Skeletal muscle satellite cell (primary cell): ENCODE data around the gene NPAS2.

Experiments
- H3K27me3 ChIP-seq: 2 replicates; pipeline ENCODE4 v1.7.0; 2013; ENCODE audit warnings: low read length; ENCODE audit not compliant: control insufficient read depth, insufficient read depth
- H3K36me3 ChIP-seq: 2 replicates; pipeline ENCODE4 v1.7.0; 2013; ENCODE audit warnings: mild to moderate bottlenecking, control low read depth, low read length; ENCODE audit not compliant: insufficient read depth
- H3K4me1 ChIP-seq: 2 replicates; pipeline ENCODE4 v1.7.0; 2013; ENCODE audit warnings: low read length; ENCODE audit not compliant: control insufficient read depth, insufficient read depth
- H3K4me2 ChIP-seq: 2 replicates; pipeline ENCODE4 v1.7.0; 2013; ENCODE audit warnings: mild to moderate bottlenecking, low read length
- H3K4me3 ChIP-seq: 2 replicates; pipeline ENCODE4 v1.7.0; 2013; ENCODE audit warnings: low read length
- H3K9ac ChIP-seq: 2 replicates; pipeline ENCODE4 v1.7.0; 2013; ENCODE audit warnings: mild to moderate bottlenecking, low read depth, low read length, moderate library complexity
- H3K9me3 ChIP-seq: replicated peaks from 2 replicates; pipeline ENCODE4 v1.7.0; 2013; ENCODE audit warnings: mild to moderate bottlenecking, control low read depth, low read length

Gene NPAS2

DNA sequence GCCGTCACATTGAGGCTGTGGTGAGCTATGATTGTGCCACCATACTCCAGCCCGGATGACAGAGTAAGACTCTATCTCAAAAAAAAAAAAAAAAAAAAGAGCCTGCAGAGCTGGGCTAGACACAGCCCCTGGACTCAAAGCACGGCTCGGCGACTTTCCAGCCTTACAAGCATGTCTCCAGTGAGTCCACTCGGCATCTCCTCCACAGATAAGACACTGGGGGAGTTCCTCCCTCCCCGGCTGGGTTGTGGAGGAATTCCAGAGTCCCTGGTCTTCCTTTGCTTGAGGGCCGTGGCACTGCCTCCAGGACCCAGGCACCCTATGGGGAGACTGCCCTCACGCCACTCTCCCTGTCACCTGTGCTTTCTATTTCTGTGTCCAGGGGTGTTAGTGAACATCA lies 151.3 kb downstream of the NPAS2 start:
- H3K36me3 ChIP-seq, result peaks cover 19% of the 10 kb centered on the region
- no peaks in the 10 kb centered on the region for H3K27me3 ChIP-seq
- H3K4me1 ChIP-seq, result peaks cover 5% of the 10 kb centered on the region
- no peaks in the 10 kb centered on the region for H3K9me3 ChIP-seq
- no peak overlapping the region for H3K4me2 ChIP-seq
- H3K4me3 ChIP-seq, result no peak overlapping the region
- no peak overlapping the region for H3K9ac ChIP-seq

- no peak overlapping the region for H3K4me2 ChIP-seq
- no peaks in the 10 kb centered on the region for H3K27me3 ChIP-seq
- no peak overlapping the region for H3K9ac ChIP-seq
- H3K4me3 ChIP-seq, result no peak overlapping the region
- H3K36me3 ChIP-seq, result peaks cover 19% of the 10 kb centered on the region
- peaks cover 18% of the 10 kb centered on the region for H3K4me1 ChIP-seq
- H3K9me3 ChIP-seq, result no peaks in the 10 kb centered on the region
These were observed 152.5 kb downstream of the NPAS2 start for GRCh38 chr2:100972452-100972851.

- no peaks in the 10 kb centered on the region for H3K27me3 ChIP-seq
- no peak overlapping the region for H3K9ac ChIP-seq
- no peaks in the 10 kb centered on the region for H3K9me3 ChIP-seq
- H3K36me3 ChIP-seq, result peaks cover 6% of the 10 kb centered on the region
- no peak overlapping the region for H3K4me2 ChIP-seq
- no peak overlapping the region for H3K4me3 ChIP-seq
- peaks cover 31% of the 10 kb centered on the region for H3K4me1 ChIP-seq
These were observed 155.0 kb downstream of the NPAS2 start for GRCh38 chr2:100974712-100975520.

- Histone ChIP-seq H3K4me1 (peaks cover 31% of the 10 kb centered on the region), H3K4me2 (no peak overlapping the region), H3K36me3 (peaks cover 6% of the 10 kb centered on the region), H3K27me3 (no peaks in the 10 kb centered on the region), H3K9me3 (no peaks in the 10 kb centered on the region), H3K9ac (no peak overlapping the region), H3K4me3 (no peak overlapping the region)
These were observed 155.5 kb downstream of the NPAS2 start for GRCh38 chr2:100975521-100975785.

DNA sequence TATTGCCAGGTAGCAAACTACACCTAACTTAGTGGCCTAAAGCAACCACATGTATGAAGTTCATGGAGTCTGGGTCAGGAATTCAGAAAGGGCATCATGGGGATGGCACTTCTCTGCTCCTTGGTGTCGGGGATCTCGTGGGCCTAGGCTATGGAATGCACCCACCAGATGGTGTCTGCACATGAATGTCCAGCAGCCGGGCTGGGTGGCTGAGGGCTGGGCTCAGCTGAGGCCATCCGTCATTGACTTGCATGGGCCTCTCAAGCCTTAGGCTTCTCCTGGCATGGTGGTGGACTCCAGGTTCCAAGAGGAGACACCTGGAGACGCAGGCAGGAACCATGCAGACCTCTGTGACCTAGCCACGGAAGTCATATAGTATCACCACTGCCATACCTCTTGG lies 156.1 kb downstream of the NPAS2 start:
- Histone ChIP-seq H3K9ac (no peak overlapping the region), H3K9me3 (no peaks in the 10 kb centered on the region), H3K36me3 (peaks cover 6% of the 10 kb centered on the region), H3K4me2 (peak overlapping the region; percentile 71), H3K4me3 (no peak overlapping the region), H3K27me3 (no peaks in the 10 kb centered on the region), H3K4me1 (peaks cover 31% of the 10 kb centered on the region)

DNA sequence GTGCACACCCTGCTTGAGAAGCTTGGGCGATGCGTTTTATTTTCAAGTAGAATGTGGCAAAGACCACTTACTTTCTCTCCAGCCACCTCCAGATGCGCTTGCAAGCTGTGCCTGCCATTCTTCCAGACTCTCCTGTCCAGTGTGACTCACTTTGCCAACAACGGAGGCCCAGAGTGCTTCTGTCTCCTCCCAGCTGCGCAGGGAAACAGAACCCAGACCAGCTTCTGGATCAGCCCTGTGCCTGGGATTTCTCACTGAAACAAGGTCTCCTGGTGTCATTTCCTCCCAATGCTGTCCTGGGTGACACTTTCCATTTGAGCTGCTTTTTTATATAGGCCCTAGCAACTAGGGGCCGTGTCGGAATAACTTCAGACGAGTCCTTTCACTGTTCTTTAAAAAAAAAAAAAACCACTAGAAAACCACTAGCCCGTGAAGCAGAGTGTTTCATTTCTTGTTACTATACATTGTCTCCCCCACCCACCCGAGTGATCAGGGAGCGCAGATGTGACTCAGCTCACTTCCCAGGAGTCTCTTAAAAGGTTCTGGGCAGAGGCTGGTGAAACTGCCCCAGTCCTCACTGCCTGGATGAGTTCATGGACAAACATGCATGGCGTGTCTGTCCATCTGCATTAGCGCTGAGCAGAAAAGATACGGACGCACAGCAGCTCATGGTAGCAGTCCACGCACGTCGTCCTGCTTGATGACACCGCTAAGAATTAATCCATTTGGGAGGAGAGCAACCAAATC lies 156.9 kb downstream of the NPAS2 start:
- peak overlapping the region; percentile 39 for H3K4me3 ChIP-seq
- H3K9ac ChIP-seq, result peak overlapping the region; percentile 72
- peaks cover 6% of the 10 kb centered on the region for H3K36me3 ChIP-seq
- H3K4me2 ChIP-seq, result peak overlapping the region; percentile 71
- H3K9me3 ChIP-seq, result no peaks in the 10 kb centered on the region
- no peaks in the 10 kb centered on the region for H3K27me3 ChIP-seq
- peaks cover 31% of the 10 kb centered on the region for H3K4me1 ChIP-seq

DNA sequence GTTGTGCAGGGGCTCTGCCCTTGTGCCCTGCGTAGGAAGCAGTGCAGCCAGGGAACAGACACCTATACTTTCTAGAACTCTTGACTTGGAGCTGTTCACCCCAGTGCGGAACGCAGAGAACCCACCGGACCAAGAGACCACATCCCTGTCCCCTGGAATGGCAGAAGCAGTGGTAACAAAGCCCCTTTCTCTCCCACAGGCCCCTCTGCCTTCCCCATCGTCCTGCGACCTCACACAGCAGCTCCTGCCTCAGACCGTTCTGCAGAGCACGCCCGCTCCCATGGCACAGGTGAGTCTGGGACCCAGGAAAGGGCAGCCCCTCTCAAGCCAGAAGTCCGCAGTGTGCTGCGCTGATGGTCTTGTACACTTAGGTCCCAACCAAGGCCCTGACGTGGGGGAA lies 157.6 kb downstream of the NPAS2 start:
- Histone ChIP-seq H3K9ac (peak overlapping the region; percentile 72), H3K27me3 (no peaks in the 10 kb centered on the region), H3K36me3 (peaks cover 13% of the 10 kb centered on the region), H3K4me2 (peak overlapping the region; percentile 71), H3K9me3 (no peaks in the 10 kb centered on the region), H3K4me1 (peaks cover 31% of the 10 kb centered on the region), H3K4me3 (peak overlapping the region; percentile 39)

DNA sequence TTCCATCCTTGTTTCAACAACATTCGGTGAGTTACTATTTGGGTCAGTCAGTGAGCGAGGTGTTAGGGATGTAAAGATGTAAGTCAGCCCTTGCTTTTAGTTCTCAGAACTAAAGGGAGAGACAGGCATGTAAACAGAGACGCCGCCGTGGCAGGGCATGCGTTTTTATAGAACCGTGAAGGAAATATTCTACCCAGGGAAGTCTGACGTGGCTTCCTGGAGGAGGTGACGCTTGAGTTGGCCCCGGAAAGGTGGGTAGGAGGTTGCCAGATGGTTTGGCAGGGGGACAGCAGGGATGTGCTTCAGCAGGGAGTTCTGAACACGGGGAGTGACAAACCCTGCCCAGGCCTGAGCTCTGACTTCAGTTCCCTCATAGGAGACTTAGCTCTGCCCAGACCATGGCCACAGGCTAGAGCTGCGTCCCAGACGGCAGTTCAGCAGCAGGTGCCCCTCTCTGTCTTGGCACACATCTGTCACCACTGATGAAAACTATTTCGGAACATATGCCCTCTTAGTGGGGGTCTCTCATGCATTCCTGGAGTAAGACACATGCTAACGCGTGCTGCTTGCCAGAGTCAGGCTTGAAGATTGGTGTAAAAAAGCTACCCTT lies 158.7 kb downstream of the NPAS2 start:
- Histone ChIP-seq H3K27me3 (no peaks in the 10 kb centered on the region), H3K9ac (peak overlapping the region; percentile 18), H3K4me1 (peaks cover 31% of the 10 kb centered on the region), H3K9me3 (no peaks in the 10 kb centered on the region), H3K4me2 (peak overlapping the region; percentile 28), H3K36me3 (peaks cover 8% of the 10 kb centered on the region), H3K4me3 (no peak overlapping the region)

GRCh38 chr2:100980046-100980445 lies 160.1 kb downstream of the NPAS2 start:
- Histone ChIP-seq H3K9ac (no peak overlapping the region), H3K27me3 (no peaks in the 10 kb centered on the region), H3K36me3 (peaks cover 9% of the 10 kb centered on the region), H3K4me2 (no peak overlapping the region), H3K4me1 (peaks cover 31% of the 10 kb centered on the region), H3K4me3 (no peak overlapping the region), H3K9me3 (no peaks in the 10 kb centered on the region)

DNA sequence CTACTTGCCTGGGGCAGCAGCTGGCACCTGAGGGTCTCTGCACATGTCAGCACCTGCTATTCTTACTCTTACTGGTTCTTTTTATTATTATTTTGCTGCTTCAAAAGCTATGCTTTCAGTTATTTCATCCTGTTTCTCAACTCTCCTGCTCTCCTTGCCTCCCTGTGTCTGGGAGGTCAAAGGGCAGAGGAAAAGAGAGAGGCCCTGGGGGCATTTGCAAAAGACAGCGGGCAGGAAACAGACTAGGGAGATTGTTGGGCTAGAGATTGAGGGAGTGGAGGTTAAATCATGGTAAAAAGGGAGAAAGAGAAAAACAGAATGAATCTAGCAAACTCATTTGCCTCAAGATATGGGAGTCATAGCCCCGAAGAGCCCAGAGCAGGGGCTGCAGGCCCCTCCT lies 161.1 kb downstream of the NPAS2 start:
- Histone ChIP-seq H3K27me3 (no peaks in the 10 kb centered on the region), H3K4me1 (peaks cover 28% of the 10 kb centered on the region), H3K36me3 (peaks cover 12% of the 10 kb centered on the region), H3K4me3 (no peak overlapping the region), H3K4me2 (no peak overlapping the region), H3K9me3 (no peaks in the 10 kb centered on the region), H3K9ac (no peak overlapping the region)

DNA sequence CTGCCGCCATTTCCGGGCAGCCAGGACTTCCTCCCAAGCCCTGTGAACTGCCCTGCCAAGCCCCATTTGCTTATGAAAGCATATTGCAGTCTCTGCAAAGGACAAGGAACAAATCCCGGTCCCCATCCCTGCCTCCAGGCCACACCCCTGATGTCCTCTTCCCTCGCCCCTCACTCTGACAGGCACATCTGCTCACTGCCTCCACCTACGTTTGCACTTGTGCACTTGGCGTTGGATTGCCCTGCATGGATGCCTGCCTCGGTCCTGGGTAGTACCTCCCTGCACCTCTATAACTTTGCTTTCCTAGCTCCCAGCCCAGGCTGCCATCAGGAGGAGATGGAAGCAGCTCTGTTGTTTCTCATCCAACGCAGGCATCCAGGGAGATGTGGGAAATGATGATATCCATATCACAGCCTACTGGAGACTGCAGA lies 162.5 kb downstream of the NPAS2 start:
- H3K4me1 ChIP-seq, result peaks cover 13% of the 10 kb centered on the region

More for the DNA sequence above, 162.5 kb downstream of the NPAS2 start:
- no peaks in the 10 kb centered on the region for H3K9me3 ChIP-seq
- no peaks in the 10 kb centered on the region for H3K27me3 ChIP-seq
- H3K4me3 ChIP-seq, result no peak overlapping the region
- peaks cover 12% of the 10 kb centered on the region for H3K36me3 ChIP-seq
- no peak overlapping the region for H3K4me2 ChIP-seq
- no peak overlapping the region for H3K9ac ChIP-seq
